ENCODE results near the gene OTOG.

OTOG gene

DNA sequence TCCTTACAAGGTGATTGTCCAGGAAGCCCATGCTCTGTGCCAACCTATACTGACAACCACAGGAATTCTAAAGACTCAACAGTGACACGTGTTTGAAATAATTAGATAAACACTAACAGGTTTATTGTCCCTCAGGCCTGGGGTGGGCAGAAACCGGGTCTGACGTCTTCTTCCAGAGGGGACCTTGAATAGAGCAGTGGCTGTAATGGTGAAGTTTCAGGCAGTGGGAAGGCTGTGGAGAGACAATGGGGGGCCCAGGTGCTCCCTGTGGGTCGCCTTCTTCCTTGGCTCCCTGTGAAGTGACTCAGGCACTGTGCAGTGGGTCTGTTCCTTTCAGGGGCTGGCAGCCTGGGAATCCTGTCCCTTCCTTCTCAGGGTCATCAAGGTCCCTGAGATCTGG, 54.6 kb downstream of the OTOG start:
- no peak overlapping the region for H3K27ac Mint-ChIP-seq
- DNase-seq, result no peak
- peaks cover 4% of the 10 kb centered on the region for H3K4me1 Mint-ChIP-seq (ENCODE audit: low read depth)
- no peaks in the 10 kb centered on the region for H3K36me3 Mint-ChIP-seq (ENCODE audit: low read depth)
- H3K9me3 Mint-ChIP-seq, result no peaks in the 10 kb centered on the region
- H3K4me3 Mint-ChIP-seq, result no peak overlapping the region
- peaks cover 10% of the 10 kb centered on the region for H3K27me3 Mint-ChIP-seq

DNA sequence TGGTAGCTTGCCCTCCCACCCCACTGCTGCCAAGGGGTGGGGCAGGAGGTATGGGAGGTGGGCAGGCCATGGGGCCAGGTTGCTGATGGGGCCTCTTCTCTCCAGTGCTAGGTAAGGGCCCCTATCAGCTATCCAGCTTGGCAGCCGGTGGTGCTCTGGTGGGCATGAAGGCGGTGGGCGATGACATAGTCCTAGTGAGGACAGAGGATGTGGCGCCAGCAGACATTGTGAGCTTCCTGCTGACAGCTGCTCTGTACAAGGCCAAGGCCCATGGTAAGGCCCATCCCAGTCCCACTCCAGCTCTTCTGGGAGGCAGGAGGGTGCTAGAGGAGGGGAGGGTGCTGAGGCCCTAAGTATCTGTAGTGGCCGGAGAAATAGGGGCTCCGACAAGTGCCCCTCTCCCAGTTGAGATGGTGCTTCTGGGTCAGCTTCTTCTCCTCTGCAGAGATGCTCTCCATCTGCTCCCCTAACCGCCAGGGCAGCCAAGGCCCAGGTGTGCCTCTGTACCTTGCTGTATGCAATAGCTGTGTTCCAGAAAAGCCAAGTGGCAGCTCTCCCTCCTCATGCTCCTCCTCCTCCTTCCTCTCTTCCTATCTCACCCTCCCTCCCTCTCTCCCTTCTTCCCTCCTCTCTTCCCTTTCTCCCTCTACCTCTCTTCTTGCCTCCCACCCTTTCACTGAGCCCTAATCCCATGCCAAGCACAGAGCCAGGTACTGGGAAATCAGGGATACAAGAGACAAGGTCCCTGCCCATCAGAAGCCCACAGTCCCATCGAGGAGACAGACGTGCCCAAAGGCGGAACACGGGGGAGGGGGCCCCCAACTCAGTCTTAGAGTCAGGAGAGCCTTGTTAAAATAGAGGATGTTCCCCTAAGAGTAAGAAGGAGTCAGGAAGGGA, 55.3 kb downstream of the OTOG start:
- DNase-seq, result peak; percentile 17
- H3K4me1 Mint-ChIP-seq (ENCODE audit: low read depth), result peaks cover 4% of the 10 kb centered on the region
- no peaks in the 10 kb centered on the region for H3K36me3 Mint-ChIP-seq (ENCODE audit: low read depth)
- H3K4me3 Mint-ChIP-seq, result no peak overlapping the region
- no peak overlapping the region for H3K27ac Mint-ChIP-seq
- no peaks in the 10 kb centered on the region for H3K9me3 Mint-ChIP-seq
- peaks cover 10% of the 10 kb centered on the region for H3K27me3 Mint-ChIP-seq

DNA sequence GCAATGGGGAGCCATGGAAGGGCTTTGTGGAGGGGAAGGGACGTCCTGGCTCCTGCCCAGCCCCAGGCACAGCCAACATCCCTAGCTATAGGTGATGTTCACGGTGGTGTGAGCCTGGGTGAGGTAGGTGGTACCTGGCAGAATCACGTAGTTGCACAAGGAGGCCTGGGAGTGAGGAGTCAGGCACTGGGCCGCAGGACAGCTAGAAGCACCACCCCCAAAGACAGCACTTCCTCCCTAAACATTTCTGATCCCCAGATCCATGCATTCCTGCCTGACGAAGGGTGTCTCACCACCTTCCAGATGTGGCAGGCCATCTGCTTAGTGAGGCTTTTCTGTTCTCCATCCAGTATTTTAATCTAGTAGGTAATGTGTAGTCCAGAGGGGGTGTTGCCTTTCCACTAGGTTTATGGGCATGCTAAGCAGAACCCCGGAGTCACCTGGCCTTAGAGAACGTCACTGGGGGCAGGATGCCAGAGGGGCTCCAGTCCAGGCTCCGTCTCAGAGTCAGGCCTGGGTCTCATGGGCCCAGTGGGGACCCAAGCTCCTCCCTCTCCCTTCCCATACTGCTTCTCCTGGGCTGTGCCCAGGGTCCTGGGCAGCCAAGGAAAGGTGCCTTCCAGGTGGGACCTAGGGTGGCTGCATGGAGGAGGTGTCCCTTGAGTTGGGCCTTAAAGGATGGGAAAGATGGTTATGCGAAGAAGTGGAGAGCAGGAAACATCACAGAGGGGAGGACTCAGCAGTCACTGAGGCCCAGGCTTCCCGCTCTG, 56.2 kb downstream of the OTOG start:
- H3K36me3 Mint-ChIP-seq (ENCODE audit: low read depth), result no peaks in the 10 kb centered on the region
- H3K27ac Mint-ChIP-seq, result no peak overlapping the region
- peaks cover 10% of the 10 kb centered on the region for H3K27me3 Mint-ChIP-seq
- H3K9me3 Mint-ChIP-seq, result no peaks in the 10 kb centered on the region
- no peak overlapping the region for H3K4me3 Mint-ChIP-seq
- peaks cover 4% of the 10 kb centered on the region for H3K4me1 Mint-ChIP-seq (ENCODE audit: low read depth)
- no peak for DNase-seq

DNA sequence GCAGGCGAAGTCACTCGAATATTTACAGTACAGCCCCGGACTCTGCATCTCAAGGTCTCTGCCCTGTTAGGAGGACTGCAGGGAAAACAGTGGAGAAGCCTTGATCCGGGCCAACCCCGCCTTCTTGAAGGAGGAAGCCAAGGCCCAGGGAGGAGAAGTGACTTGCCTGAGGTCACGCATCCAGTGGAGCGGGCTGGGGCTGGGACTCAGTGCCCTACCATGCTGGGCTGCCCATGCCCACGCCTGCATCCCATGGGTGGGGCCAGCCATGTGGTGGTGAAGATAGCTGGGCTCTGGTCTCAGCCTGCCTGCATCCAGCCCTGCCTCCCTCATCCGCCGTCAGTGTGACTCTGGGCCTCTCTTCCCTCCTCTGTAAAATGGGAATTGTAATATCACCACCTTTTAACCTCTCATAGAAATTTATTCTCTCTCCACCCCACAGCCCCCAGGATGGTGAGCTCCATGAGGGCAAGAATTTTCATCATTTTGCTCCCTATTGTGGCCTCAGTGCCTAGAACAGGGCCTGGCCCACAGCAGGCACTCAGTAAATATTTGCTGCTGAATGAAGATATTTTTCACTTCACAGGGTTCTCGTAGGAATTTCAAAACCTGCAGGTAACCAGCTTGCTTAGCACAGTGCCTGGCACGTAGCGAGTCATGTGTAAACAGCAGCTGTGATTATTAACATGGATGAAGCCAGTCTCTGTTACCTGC, 57.3 kb downstream of the OTOG start:
- no peaks in the 10 kb centered on the region for H3K36me3 Mint-ChIP-seq (ENCODE audit: low read depth)
- H3K4me3 Mint-ChIP-seq, result no peak overlapping the region
- DNase-seq, result no peak
- peaks cover 6% of the 10 kb centered on the region for H3K27me3 Mint-ChIP-seq
- H3K9me3 Mint-ChIP-seq, result no peaks in the 10 kb centered on the region
- H3K27ac Mint-ChIP-seq, result no peak overlapping the region
- peaks cover 4% of the 10 kb centered on the region for H3K4me1 Mint-ChIP-seq (ENCODE audit: low read depth)

DNA sequence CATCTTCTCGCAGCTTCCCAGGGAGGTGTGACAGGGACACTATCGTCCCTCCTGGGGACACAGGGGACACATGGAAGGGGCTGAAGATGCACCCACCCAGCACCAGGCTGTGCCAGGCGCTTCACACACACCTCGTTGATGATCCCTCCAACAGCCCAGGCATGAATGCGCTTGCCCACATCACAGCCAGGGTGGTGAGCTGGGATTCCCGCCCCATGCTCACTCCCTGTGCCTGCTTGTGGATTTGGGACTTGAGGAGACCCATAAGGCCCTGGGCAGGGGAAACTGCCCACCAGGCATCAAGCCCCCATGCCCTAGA, 57.8 kb downstream of the OTOG start:
- H3K36me3 Mint-ChIP-seq (ENCODE audit: low read depth), result no peaks in the 10 kb centered on the region
- no peak overlapping the region for H3K4me3 Mint-ChIP-seq
- no peaks in the 10 kb centered on the region for H3K9me3 Mint-ChIP-seq
- H3K27ac Mint-ChIP-seq, result no peak overlapping the region
- peaks cover 2% of the 10 kb centered on the region for H3K27me3 Mint-ChIP-seq
- peaks cover 4% of the 10 kb centered on the region for H3K4me1 Mint-ChIP-seq (ENCODE audit: low read depth)
- DNase-seq, result no peak

DNA sequence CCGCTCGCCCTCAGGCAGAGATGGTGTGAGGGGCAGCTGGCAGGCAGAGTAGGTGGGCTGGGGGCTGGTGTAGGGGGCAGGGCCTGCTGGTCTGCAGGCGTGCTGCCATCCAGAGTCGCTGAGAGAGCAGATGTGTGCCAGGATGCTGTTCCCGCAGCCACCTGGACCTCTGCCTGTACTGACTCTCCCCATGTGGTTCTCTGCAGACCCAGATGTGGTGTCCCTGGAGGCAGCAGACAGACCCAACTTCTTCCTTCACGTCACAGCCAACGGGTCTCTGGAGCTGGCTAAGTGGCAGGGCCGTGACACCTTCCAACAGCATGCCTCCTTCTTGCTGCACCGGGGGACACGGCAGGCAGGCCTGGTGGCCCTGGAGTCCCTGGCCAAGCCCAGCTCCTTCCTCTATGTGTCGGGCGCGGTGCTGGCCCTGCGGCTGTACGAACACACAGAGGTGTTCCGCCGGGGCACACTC, 58.6 kb downstream of the OTOG start:
- DNase-seq, result no peak
- H3K27me3 Mint-ChIP-seq, result peaks cover 2% of the 10 kb centered on the region
- no peaks in the 10 kb centered on the region for H3K36me3 Mint-ChIP-seq (ENCODE audit: low read depth)
- no peak overlapping the region for H3K4me3 Mint-ChIP-seq
- H3K4me1 Mint-ChIP-seq (ENCODE audit: low read depth), result peaks cover 4% of the 10 kb centered on the region
- H3K9me3 Mint-ChIP-seq, result no peaks in the 10 kb centered on the region
- H3K27ac Mint-ChIP-seq, result no peak overlapping the region

DNA sequence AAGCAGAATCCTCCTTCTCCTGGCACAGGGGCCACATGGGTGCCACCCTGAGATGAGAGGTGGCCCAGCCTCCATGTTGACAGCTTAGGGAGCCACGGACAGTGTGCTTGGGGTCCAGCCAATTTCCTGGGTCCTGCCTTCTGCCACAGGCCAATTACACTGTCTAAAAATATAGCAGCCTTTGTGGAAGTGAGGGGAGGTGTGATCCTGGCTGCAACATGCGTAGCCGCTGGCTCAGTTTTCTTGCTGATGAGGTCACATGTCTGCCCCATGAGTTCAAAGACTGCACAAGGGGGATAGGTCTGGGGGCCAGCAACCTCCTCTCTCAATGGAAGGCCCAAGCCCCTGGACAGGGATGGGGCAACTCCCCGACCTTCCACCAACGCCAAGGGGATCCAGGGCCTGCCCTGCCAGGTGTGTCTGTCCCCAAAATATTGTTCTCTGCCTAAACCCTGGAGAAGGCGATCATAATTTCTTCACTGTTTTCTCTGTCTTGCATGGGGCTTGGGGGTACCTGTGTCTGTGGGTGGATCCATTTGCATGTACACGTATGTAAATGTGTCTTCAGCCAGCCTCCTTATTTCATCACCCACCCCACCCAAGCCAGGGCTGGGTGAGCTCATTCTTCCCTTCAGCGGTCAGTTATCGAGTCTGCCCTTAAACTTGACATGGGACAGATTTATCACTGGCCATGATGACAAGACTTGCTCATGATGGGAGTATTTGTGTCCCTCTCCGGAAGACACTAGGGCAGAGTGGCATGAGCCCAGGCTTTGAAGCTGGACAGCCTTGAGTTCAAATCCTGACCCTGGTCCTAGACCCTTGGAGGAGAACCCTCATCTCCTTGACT, 59.4 kb downstream of the OTOG start:
- H3K27ac Mint-ChIP-seq, result no peak overlapping the region
- no peaks in the 10 kb centered on the region for H3K9me3 Mint-ChIP-seq
- no peaks in the 10 kb centered on the region for H3K36me3 Mint-ChIP-seq (ENCODE audit: low read depth)
- no peak for DNase-seq
- no peaks in the 10 kb centered on the region for H3K4me1 Mint-ChIP-seq (ENCODE audit: low read depth)
- no peaks in the 10 kb centered on the region for H3K27me3 Mint-ChIP-seq
- no peak overlapping the region for H3K4me3 Mint-ChIP-seq

DNA sequence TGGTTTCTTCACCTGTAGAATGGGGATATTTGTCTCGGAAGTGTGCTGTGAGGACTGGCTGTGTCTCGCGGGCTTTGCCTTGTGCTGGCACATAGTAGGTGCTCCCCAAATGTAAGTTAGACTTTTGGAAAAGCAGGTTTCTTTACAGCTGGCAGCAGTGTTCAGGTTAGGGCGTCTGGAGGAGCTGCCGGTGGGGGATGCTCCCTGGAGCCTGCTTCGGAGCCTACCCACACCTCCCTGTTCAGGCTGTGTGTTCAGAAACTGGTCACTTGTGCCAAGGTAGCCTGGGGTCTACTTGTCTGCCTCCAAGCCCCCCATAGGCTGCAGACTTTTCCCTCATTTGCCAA, 60.0 kb downstream of the OTOG start:
- no peak overlapping the region for H3K4me3 Mint-ChIP-seq
- no peak overlapping the region for H3K27ac Mint-ChIP-seq
- H3K4me1 Mint-ChIP-seq (ENCODE audit: low read depth), result no peaks in the 10 kb centered on the region
- H3K9me3 Mint-ChIP-seq, result no peaks in the 10 kb centered on the region
- DNase-seq, result no peak
- H3K36me3 Mint-ChIP-seq (ENCODE audit: low read depth), result no peaks in the 10 kb centered on the region
- H3K27me3 Mint-ChIP-seq, result no peaks in the 10 kb centered on the region

DNA sequence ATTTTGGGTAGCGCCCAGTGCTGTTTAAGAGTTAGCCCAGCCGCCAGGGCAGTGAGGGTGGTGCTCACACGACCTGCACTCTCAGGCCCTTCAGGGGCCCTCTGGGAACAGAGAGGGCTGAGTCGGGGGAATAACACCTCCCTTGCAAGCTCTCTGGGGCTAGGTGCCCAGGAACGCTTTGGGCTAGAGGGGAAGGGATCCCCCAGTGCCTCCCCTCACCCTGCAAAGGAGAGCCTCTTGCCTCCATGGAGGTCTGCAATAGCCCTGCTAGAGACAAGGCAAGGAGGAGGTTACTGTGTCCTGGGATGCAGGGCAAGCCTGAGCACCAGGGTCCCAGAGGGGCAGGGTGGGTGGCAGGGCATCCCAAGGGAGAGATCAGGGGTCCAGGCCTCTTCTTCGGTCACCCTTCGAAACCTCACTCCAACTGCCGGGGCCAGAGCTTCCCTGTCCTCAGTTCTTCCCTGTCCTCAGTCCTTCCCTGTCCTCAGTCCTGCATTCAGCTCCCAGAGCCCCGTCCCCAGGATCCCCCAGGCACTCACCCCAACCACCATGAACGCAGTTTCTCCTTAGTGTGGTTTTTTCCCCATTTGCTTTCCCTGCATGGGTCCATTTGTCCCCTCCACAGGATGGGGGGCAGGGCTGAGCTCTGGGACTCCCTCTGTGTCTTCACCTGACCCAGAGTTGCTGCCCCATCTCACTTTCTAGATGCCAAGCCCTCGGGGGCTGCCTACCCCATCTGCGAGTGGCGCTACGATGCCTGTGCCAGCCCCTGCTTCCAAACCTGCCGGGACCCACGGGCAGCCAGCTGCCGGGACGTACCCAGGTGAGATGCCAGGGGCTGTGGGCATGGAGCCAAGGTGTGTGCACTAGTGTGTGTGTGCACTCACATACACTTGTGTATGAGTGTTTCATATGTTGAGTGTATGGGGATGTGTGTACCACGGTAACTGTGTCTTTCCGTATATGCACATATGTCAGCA, 60.8 kb downstream of the OTOG start:
- no peak for DNase-seq
- Mint-ChIP-seq H3K27me3 (peaks cover 5% of the 10 kb centered on the region), H3K9me3 (no peaks in the 10 kb centered on the region), H3K27ac (no peak overlapping the region), H3K4me1 (ENCODE audit: low read depth) (no peaks in the 10 kb centered on the region), H3K36me3 (ENCODE audit: low read depth) (no peaks in the 10 kb centered on the region), H3K4me3 (no peak overlapping the region)

DNA sequence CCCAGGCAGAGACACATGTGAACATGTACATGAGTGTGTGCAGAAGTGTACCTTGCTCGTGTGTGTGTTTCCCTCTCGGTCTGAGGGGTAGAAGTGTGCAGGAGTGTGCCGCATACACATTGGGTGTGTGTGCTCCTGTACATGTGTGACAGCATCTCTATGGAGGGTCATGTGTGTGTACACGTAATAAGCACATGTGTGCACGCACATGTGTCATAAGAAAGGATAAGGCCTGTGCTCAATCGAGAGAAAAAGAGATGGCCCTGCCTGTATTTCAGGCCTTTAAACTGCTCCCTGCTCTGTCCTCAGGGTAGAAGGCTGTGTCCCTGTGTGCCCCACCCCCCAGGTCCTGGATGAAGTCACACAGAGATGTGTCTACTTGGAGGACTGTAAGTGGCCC, 61.8 kb downstream of the OTOG start:
- no peaks in the 10 kb centered on the region for H3K9me3 Mint-ChIP-seq
- H3K4me3 Mint-ChIP-seq, result no peak overlapping the region
- peaks cover 5% of the 10 kb centered on the region for H3K27me3 Mint-ChIP-seq
- H3K36me3 Mint-ChIP-seq (ENCODE audit: low read depth), result no peaks in the 10 kb centered on the region
- H3K4me1 Mint-ChIP-seq (ENCODE audit: low read depth), result no peaks in the 10 kb centered on the region
- H3K27ac Mint-ChIP-seq, result no peak overlapping the region
- no peak for DNase-seq

DNA sequence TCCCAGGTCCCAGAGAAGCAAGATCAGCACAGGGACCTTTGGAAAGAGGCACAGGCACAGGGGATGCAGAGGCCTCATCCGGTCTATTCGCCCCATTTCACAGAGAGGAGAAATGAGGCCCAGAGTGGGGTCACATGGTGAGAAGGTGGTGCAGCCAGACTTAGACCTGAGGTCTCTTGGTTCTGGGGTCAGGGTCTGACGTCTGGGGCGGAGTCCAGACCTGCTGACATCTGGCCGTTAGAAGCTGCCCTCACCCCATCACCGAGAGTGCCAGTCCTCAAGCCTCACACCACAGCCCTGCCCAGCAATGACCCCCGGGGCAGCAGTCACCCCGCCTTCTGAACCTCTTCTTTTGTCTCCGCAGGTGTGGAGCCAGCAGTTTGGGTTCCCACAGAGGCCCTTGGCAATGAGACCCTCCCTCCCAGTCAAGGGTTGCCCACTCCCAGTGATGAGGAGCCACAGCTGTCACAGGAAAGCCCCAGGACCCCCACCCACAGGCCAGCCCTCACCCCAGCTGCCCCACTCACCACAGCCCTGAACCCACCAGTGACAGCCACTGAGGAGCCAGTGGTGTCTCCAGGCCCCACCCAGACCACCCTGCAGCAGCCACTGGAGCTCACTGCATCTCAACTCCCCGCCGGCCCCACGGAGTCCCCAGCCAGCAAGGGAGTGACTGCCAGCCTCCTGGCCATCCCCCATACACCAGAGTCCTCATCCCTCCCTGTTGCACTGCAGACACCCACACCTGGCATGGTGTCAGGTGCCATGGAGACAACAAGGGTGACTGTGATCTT, 62.4 kb downstream of the OTOG start:
- Mint-ChIP-seq H3K9me3 (no peaks in the 10 kb centered on the region), H3K4me1 (ENCODE audit: low read depth) (no peaks in the 10 kb centered on the region), H3K27ac (no peak overlapping the region), H3K27me3 (peaks cover 5% of the 10 kb centered on the region), H3K4me3 (no peak overlapping the region), H3K36me3 (ENCODE audit: low read depth) (no peaks in the 10 kb centered on the region)
- no peak for DNase-seq

DNA sequence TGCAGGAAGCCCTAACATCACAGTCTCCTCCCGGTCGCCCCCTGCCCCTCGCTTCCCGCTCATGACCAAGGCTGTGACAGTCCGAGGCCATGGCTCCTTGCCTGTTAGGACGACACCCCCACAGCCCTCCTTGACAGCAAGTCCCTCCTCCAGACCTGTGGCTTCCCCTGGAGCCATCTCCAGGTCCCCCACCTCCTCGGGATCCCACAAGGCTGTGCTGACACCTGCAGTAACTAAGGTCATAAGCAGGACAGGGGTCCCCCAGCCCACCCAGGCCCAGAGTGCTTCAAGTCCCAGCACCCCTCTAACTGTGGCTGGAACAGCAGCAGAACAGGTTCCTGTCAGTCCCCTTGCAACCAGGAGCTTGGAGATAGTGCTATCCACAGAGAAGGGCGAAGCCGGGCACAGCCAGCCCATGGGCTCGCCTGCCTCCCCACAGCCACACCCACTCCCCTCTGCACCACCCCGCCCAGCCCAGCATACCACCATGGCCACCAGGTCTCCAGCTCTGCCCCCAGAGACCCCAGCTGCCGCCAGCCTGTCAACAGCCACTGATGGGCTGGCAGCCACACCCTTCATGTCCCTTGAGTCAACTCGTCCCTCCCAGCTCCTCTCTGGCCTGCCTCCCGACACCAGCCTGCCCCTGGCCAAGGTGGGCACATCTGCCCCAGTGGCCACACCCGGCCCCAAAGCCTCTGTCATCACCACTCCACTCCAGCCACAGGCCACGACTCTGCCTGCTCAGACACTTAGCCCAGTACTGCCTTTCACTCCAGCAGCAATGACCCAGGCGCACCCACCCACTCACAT, 63.2 kb downstream of the OTOG start:
- no peaks in the 10 kb centered on the region for H3K9me3 Mint-ChIP-seq
- H3K4me3 Mint-ChIP-seq, result no peak overlapping the region
- no peaks in the 10 kb centered on the region for H3K36me3 Mint-ChIP-seq (ENCODE audit: low read depth)
- no peak overlapping the region for H3K27ac Mint-ChIP-seq
- H3K4me1 Mint-ChIP-seq (ENCODE audit: low read depth), result no peaks in the 10 kb centered on the region
- peaks cover 5% of the 10 kb centered on the region for H3K27me3 Mint-ChIP-seq
- DNase-seq, result peak; percentile 21

Data from activated T-cell treated with anti-CD3 and anti-CD28 coated beads, Interleukin-2, amount 50 U/mL, for 24 hours (primary cell).